ENCODE measurements around the gene TNIP1.

DNA sequence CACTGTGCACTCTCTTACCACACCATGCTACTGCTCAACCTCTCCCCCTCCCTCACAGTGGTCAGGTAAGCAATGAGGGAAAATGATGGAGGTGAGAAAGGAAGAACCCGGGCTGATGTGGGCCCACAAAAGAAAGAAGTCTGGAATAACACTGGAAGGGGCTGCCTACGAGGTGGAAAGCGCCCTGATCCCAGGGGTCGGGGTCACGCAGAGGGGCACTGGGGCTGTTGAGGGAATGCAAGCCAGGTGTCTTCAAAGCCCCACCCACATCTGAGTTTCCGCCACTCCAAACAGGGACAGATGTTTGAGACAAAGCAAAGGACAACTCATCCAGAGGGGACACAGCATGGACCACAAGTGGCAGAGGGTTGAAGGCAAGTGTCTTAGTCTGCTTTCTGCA lies 4.2 kb downstream of the TNIP1 start:
- TF ChIP-seq POLR2A (IDR thresholded peaks at IDR 0.05) (no peak), CTCF (IDR thresholded peaks at IDR 0.05) (no peak)
